Measurements from ENCODE around the gene TEKT5. TPM values are rescaled to one million over a fixed set of nuclear protein-coding genes. Genes with fewer than 3 reads are reported as not detected.

Gene TEKT5
- total RNA-seq, 1 experiment from 2014 or later = not detected

- Histone ChIP-seq H3K9me3 (ENCODE audit: insufficient read depth, low read depth) (no peaks in the 10 kb centered on the region), H3K36me3 (ENCODE audit: low read depth) (no peaks in the 10 kb centered on the region), H3K4me1 (replicated peaks; ENCODE audit: insufficient read depth) (no peaks in the 10 kb centered on the region; the same call in 1 of the 2 replicates), H3K9me2 (ENCODE audit: insufficient read depth) (no peaks in the 10 kb centered on the region), H3K79me2 (ENCODE audit: low read depth) (no peaks in the 10 kb centered on the region), H3K27ac (no peak overlapping the region), H3F3A (ENCODE audit: insufficient read depth, low read depth) (no peaks in the 10 kb centered on the region; the same call in 1 of the 2 replicates), H3K4me2 (no peak overlapping the region), H3K4me3 (no peak overlapping the region), H2AFZ (no peak overlapping the region), H4K20me1 (ENCODE audit: insufficient read depth) (no peaks in the 10 kb centered on the region), H3K27me3 (ENCODE audit: insufficient read depth, low read depth) (no peaks in the 10 kb centered on the region)
- no peak for DNase-seq
- POLR2A ChIA-PET (ENCODE audit: unreplicated experiment) = no interaction called here
- no TSS peak for BruUV-seq (replicated peaks)
- intact Hi-C loops (cut with micrococcal nuclease; ENCODE audit: unreplicated experiment) = no loop called here
- no peak for TF ChIP-seq CTCF (conservative IDR thresholded peaks at IDR 0.05)
- TF ChIP-seq EZH2 (IDR thresholded peaks at IDR 0.05; ENCODE audit: low read depth) = no peak
- CTCF ChIA-PET = interaction anchor here (0.7 kb wide), 1 partner anchor 82 kb away, joined by 4 read pairs; no protein-coding TSS in a partner anchor
These were observed 89.1 kb downstream of the TEKT5 start for GRCh38 chr16:10605636-10606035.

GRCh38 chr16:10601444-10602408 is 93.0 kb downstream of the TEKT5 start:
- Histone ChIP-seq H3K36me3 (ENCODE audit: low read depth) (no peaks in the 10 kb centered on the region), H2AFZ (no peak overlapping the region), H3K27ac (no peak overlapping the region), H3K9me3 (ENCODE audit: insufficient read depth, low read depth) (no peaks in the 10 kb centered on the region), H3K27me3 (ENCODE audit: insufficient read depth, low read depth) (no peaks in the 10 kb centered on the region), H3K4me2 (no peak overlapping the region), H3K9me2 (ENCODE audit: insufficient read depth) (no peaks in the 10 kb centered on the region), H3K4me1 (replicated peaks; ENCODE audit: insufficient read depth) (peaks cover 5% of the 10 kb centered on the region), H3F3A (ENCODE audit: insufficient read depth, low read depth) (no peaks in the 10 kb centered on the region; the same call in 1 of the 2 replicates), H3K79me2 (ENCODE audit: low read depth) (no peaks in the 10 kb centered on the region), H4K20me1 (ENCODE audit: insufficient read depth) (no peaks in the 10 kb centered on the region), H3K4me3 (no peak overlapping the region)
- BruUV-seq (replicated peaks) = no TSS peak
- POLR2A ChIA-PET (ENCODE audit: unreplicated experiment) = no interaction called here
- DNase-seq = no peak
- CTCF ChIA-PET = no interaction called here
- no peak for TF ChIP-seq EZH2 (IDR thresholded peaks at IDR 0.05; ENCODE audit: low read depth)
- no peak for TF ChIP-seq CTCF (conservative IDR thresholded peaks at IDR 0.05)
- intact Hi-C loops (cut with micrococcal nuclease; ENCODE audit: unreplicated experiment) = no loop called here

GRCh38 chr16:10600782-10601443 is 93.8 kb downstream of the TEKT5 start:
- Histone ChIP-seq H3K27ac (no peak overlapping the region), H3K36me3 (ENCODE audit: low read depth) (no peaks in the 10 kb centered on the region), H2AFZ (no peak overlapping the region), H4K20me1 (ENCODE audit: insufficient read depth) (no peaks in the 10 kb centered on the region), H3K4me1 (replicated peaks; ENCODE audit: insufficient read depth) (peaks cover 5% of the 10 kb centered on the region), H3K27me3 (ENCODE audit: insufficient read depth, low read depth) (no peaks in the 10 kb centered on the region), H3K79me2 (ENCODE audit: low read depth) (no peaks in the 10 kb centered on the region), H3F3A (ENCODE audit: insufficient read depth, low read depth) (no peaks in the 10 kb centered on the region; the same call in 1 of the 2 replicates), H3K4me3 (no peak overlapping the region), H3K9me3 (ENCODE audit: insufficient read depth, low read depth) (no peaks in the 10 kb centered on the region), H3K9me2 (ENCODE audit: insufficient read depth) (no peaks in the 10 kb centered on the region), H3K4me2 (no peak overlapping the region)
- ChIA-PET CTCF (no interaction called here), POLR2A (ENCODE audit: unreplicated experiment) (no interaction called here)
- no peak for DNase-seq
- intact Hi-C loops (cut with micrococcal nuclease; ENCODE audit: unreplicated experiment) = no loop called here
- no TSS peak for BruUV-seq (replicated peaks)
- TF ChIP-seq EZH2 (IDR thresholded peaks at IDR 0.05; ENCODE audit: low read depth) (no peak), CTCF (conservative IDR thresholded peaks at IDR 0.05) (no peak)

Measured in PC-9 (cell line).